Panc1 (cell line): Measurements from ENCODE around the gene WFIKKN1.

Experiments used
- POLR2AphosphoS5 ChIP-seq: IDR thresholded peaks from 2 replicates; pipeline ENCODE4 v1.6.1; 2012; ENCODE audit warnings: mild to moderate bottlenecking, low read depth, low read length, moderate library complexity
- TF ChIP-seq, protein P1 (sequence below): fragments of 450-650 bp; IDR thresholded peaks from 2 replicates; pipeline ENCODE4 v1.5.1; 2017; ENCODE audit warnings: mild to moderate bottlenecking
- TF ChIP-seq, protein P2 (sequence below), 2 experiments: IDR thresholded peaks; 2 replicates each; pipeline ENCODE4 v1.6.1; 2011 to 2012; ENCODE audit warnings: low read depth in 2 of 2, control low read depth in 1 of 2, low read length in 1 of 2, mild to moderate bottlenecking in 1 of 2, moderate library complexity in 1 of 2; ENCODE audit not compliant: insufficient read depth in 1 of 2

DNA sequence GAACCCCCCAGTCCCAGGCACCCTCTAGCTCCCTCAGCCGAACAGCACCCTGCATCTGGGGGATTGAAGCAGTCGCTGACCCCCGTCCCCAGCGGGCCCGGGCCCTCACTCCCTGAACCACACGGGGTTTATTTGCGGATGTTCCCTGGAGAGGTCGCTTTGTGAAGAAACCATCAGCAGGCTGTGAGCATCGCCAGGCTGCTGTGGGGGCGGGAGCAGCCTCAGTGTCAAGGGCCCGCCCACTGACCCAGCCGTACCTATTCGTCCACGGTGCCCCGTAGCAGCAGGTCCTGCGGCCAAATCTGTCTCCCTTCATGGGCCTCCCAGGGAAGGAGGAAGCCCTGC, 47.3 kb upstream of the WFIKKN1 start:
- TF ChIP-seq, protein P1, sequence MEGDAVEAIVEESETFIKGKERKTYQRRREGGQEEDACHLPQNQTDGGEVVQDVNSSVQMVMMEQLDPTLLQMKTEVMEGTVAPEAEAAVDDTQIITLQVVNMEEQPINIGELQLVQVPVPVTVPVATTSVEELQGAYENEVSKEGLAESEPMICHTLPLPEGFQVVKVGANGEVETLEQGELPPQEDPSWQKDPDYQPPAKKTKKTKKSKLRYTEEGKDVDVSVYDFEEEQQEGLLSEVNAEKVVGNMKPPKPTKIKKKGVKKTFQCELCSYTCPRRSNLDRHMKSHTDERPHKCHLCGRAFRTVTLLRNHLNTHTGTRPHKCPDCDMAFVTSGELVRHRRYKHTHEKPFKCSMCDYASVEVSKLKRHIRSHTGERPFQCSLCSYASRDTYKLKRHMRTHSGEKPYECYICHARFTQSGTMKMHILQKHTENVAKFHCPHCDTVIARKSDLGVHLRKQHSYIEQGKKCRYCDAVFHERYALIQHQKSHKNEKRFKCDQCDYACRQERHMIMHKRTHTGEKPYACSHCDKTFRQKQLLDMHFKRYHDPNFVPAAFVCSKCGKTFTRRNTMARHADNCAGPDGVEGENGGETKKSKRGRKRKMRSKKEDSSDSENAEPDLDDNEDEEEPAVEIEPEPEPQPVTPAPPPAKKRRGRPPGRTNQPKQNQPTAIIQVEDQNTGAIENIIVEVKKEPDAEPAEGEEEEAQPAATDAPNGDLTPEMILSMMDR: no peak
- TF ChIP-seq POLR2AphosphoS5: no peak
- TF ChIP-seq, protein P2, sequence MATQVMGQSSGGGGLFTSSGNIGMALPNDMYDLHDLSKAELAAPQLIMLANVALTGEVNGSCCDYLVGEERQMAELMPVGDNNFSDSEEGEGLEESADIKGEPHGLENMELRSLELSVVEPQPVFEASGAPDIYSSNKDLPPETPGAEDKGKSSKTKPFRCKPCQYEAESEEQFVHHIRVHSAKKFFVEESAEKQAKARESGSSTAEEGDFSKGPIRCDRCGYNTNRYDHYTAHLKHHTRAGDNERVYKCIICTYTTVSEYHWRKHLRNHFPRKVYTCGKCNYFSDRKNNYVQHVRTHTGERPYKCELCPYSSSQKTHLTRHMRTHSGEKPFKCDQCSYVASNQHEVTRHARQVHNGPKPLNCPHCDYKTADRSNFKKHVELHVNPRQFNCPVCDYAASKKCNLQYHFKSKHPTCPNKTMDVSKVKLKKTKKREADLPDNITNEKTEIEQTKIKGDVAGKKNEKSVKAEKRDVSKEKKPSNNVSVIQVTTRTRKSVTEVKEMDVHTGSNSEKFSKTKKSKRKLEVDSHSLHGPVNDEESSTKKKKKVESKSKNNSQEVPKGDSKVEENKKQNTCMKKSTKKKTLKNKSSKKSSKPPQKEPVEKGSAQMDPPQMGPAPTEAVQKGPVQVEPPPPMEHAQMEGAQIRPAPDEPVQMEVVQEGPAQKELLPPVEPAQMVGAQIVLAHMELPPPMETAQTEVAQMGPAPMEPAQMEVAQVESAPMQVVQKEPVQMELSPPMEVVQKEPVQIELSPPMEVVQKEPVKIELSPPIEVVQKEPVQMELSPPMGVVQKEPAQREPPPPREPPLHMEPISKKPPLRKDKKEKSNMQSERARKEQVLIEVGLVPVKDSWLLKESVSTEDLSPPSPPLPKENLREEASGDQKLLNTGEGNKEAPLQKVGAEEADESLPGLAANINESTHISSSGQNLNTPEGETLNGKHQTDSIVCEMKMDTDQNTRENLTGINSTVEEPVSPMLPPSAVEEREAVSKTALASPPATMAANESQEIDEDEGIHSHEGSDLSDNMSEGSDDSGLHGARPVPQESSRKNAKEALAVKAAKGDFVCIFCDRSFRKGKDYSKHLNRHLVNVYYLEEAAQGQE (IDR thresholded peaks at IDR 0.05; ENCODE audit: insufficient read depth in 1 of 2, low read depth in 2 of 2, low read length in 1 of 2): no peak
